AG09309 (cell line): ENCODE measurements around the gene LDB2.
"Not testable (repeated sequence)": the region's sequence is repeated elsewhere in the genome, so short reads cannot be mapped to it uniquely, and the experiment has no call there.

Experiments
- DNase-seq: peaks from one replicate; pipeline ENCODE4 v3.0.0-alpha.2; 2010; ENCODE audit warnings: low read depth
- H3K4me3 ChIP-seq: 2 replicates; pipeline ENCODE4 v1.5.1; 2011; ENCODE audit warnings: mild to moderate bottlenecking, low read depth, low read length, moderate library complexity; ENCODE audit not compliant: control insufficient read depth
- CTCF ChIP-seq: IDR thresholded peaks from 2 replicates; pipeline ENCODE4 v1.5.1; 2011; ENCODE audit warnings: mild to moderate bottlenecking, low read depth, low read length, inconsistent platforms; ENCODE audit not compliant: insufficient read depth, control insufficient read depth; ENCODE audit errors: missing control alignments

LDB2 gene

GRCh38 chr4:16897991-16898827 lies at the start of gene LDB2:
TSS of gene LDB2 (minus strand) at chr4:16898645.
- no peak for TF ChIP-seq CTCF
- DNase-seq, result peak; percentile 83
- H3K4me3 ChIP-seq, result peak within 1 kb of the TSS; percentile 67

GRCh38 chr4:16942491-16942890 lies 44.0 kb upstream of the LDB2 start:
- no peak for DNase-seq
- H3K4me3 ChIP-seq, result no peak overlapping the region
- no peak for TF ChIP-seq CTCF

GRCh38 chr4:16939178-16939577 lies 40.7 kb upstream of the LDB2 start:
- no peak for TF ChIP-seq CTCF
- no peak overlapping the region for H3K4me3 ChIP-seq
- DNase-seq, result no peak

- TF ChIP-seq CTCF, result no peak
- DNase-seq, result no peak
- no peak overlapping the region for H3K4me3 ChIP-seq
These were observed 40.1 kb upstream of the LDB2 start for GRCh38 chr4:16938512-16939040.

- DNase-seq, result no peak
- no peak overlapping the region for H3K4me3 ChIP-seq
- TF ChIP-seq CTCF, result no peak
These were observed 33.2 kb upstream of the LDB2 start for GRCh38 chr4:16931339-16932305.

- no peak for DNase-seq
- H3K4me3 ChIP-seq, result no peak overlapping the region
- no peak for TF ChIP-seq CTCF
These were observed 27.8 kb upstream of the LDB2 start for GRCh38 chr4:16926214-16926613.

GRCh38 chr4:16918716-16919115 lies 20.3 kb upstream of the LDB2 start:
- not testable (repeated sequence) for H3K4me3 ChIP-seq, DNase-seq
